AG04449 (cell line): ENCODE results near the gene GPC3.

ENCODE experiments used
- CTCF ChIA-PET: fragments of 350-600 bp; formaldehyde crosslinking; extraction: SDS; loops from one replicate; lab custom pipeline; 2021; ENCODE audit warnings: antibody characterized with exemption; lab: Yijun Ruan, JAX
- POLR2A ChIA-PET: fragments of 400-600, 350-600 bp; formaldehyde crosslinking; extraction: SDS; loops from one replicate; lab custom pipeline; 2020; ENCODE audit warnings: antibody characterized with exemption, inconsistent platforms; lab: Yijun Ruan, JAX
- DNase-seq: peaks from one replicate; pipeline ENCODE4 v3.0.0-alpha.2; 2010; ENCODE audit warnings: low read depth, low spot score
- H3K4me3 ChIP-seq: 2 replicates; pipeline ENCODE4 v1.5.1; 2011; ENCODE audit warnings: low read depth, mild to moderate bottlenecking, control low read depth, low read length
- TF ChIP-seq, protein P1 (sequence below): IDR thresholded peaks from one replicate; pipeline ENCODE4 v1.5.1; 2011; ENCODE audit warnings: mild to moderate bottlenecking, moderate library complexity, low read length, control low read depth, inconsistent platforms; ENCODE audit not compliant: insufficient read depth; ENCODE audit errors: missing control alignments

GPC3 gene

GRCh38 chrX:133575501-133576136, 409.8 kb downstream of the GPC3 start:
- no peak for DNase-seq
- POLR2A ChIA-PET, result no interaction called here
- CTCF ChIA-PET, result no interaction called here
- TF ChIP-seq, protein P1, sequence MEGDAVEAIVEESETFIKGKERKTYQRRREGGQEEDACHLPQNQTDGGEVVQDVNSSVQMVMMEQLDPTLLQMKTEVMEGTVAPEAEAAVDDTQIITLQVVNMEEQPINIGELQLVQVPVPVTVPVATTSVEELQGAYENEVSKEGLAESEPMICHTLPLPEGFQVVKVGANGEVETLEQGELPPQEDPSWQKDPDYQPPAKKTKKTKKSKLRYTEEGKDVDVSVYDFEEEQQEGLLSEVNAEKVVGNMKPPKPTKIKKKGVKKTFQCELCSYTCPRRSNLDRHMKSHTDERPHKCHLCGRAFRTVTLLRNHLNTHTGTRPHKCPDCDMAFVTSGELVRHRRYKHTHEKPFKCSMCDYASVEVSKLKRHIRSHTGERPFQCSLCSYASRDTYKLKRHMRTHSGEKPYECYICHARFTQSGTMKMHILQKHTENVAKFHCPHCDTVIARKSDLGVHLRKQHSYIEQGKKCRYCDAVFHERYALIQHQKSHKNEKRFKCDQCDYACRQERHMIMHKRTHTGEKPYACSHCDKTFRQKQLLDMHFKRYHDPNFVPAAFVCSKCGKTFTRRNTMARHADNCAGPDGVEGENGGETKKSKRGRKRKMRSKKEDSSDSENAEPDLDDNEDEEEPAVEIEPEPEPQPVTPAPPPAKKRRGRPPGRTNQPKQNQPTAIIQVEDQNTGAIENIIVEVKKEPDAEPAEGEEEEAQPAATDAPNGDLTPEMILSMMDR, result no peak
- H3K4me3 ChIP-seq, result no peak overlapping the region

DNA sequence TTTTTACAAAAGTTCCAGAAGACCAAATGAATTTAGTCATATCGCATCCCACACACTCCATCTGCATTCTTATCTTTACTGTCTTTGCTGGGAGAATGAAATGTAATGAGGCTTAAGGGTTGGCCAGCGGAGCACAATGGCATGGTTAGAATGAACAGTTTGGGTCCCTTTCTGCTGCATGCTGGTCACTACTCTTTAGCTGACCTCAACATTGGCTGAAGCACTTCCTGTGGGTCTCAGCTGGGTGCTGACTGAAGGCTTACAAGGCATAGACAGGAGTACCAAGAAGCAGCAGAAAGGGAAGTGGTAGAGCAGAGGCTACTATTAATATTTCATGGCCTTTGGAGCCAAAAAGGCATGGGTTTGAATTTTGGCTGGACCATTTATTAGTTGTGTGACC, 410.7 kb downstream of the GPC3 start:
- TF ChIP-seq, protein P1, result no peak
- no peak for DNase-seq
- ChIA-PET CTCF (no interaction called here), POLR2A (no interaction called here)
- H3K4me3 ChIP-seq, result no peak overlapping the region

DNA sequence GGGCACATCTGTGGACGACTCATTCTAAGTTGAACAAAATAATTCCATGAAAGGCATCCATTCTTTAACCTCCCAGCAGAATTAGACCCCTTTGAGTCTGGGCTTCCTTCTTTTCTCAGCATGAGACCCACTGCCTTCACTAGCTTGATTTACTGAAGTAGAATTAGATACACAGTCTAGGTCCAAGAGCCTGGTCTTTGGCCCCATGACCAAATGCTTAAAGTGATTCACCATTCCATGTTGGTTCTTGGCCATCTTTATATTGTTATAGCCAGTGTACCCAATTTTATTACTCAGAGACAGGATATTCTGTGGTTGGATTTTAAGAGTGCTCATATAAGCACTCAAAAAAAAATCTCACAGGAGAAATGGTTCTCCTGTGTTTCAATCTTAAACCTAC, 414.8 kb downstream of the GPC3 start:
- ChIA-PET CTCF (no interaction called here), POLR2A (no interaction called here)
- TF ChIP-seq, protein P1, result no peak
- DNase-seq, result no peak
- H3K4me3 ChIP-seq, result no peak overlapping the region

GRCh38 chrX:133569217-133569616, 416.2 kb downstream of the GPC3 start:
- TF ChIP-seq, protein P1, result no peak
- no peak overlapping the region for H3K4me3 ChIP-seq
- POLR2A ChIA-PET, result no interaction called here
- CTCF ChIA-PET, result no interaction called here
- DNase-seq, result no peak

- no peak overlapping the region for H3K4me3 ChIP-seq
- DNase-seq, result no peak
- POLR2A ChIA-PET, result no interaction called here
- TF ChIP-seq, protein P1, result no peak
- CTCF ChIA-PET, result no interaction called here
Observed at GRCh38 chrX:133568109-133568508, 417.3 kb downstream of the GPC3 start.

GRCh38 chrX:133566876-133567275, 418.5 kb downstream of the GPC3 start:
- no peak for DNase-seq
- CTCF ChIA-PET, result no interaction called here

More at GRCh38 chrX:133566876-133567275, 418.5 kb downstream of the GPC3 start:
- no peak overlapping the region for H3K4me3 ChIP-seq
- TF ChIP-seq, protein P1, result no peak
- POLR2A ChIA-PET, result no interaction called here
